Neuron (in vitro differentiated cells): ENCODE data around the gene SNAP23.

Experiments used
- H2AFZ ChIP-seq: one replicate; pipeline ENCODE4 v1.6.1; 2013; ENCODE audit warnings: low read depth, mild to moderate bottlenecking, inconsistent platforms, low read length, moderate library complexity
- H3K27me3 ChIP-seq: one replicate; pipeline ENCODE4 v1.6.1; 2013; ENCODE audit warnings: low read length; ENCODE audit not compliant: insufficient read depth
- H3K36me3 ChIP-seq: one replicate; pipeline ENCODE4 v1.6.1; 2013; ENCODE audit warnings: low read length; ENCODE audit not compliant: insufficient read depth
- H3K4me1 ChIP-seq: one replicate; pipeline ENCODE4 v1.6.1; 2013; ENCODE audit warnings: low read length; ENCODE audit not compliant: insufficient read depth
- H3K4me3 ChIP-seq: 2 replicates; pipeline ENCODE4 v1.5.1; 2013; ENCODE audit warnings: mild to moderate bottlenecking, low read length, moderate library complexity
- H3K9me3 ChIP-seq: one replicate; pipeline ENCODE4 v1.6.1; 2013; ENCODE audit warnings: low read length

SNAP23 gene

GRCh38 chr15:42474827-42475226, 20.6 kb upstream of the SNAP23 start:
- Histone ChIP-seq H3K36me3 (peaks cover 3% of the 10 kb centered on the region), H3K4me1 (no peaks in the 10 kb centered on the region), H3K27me3 (no peaks in the 10 kb centered on the region), H2AFZ (no peak overlapping the region), H3K9me3 (no peaks in the 10 kb centered on the region), H3K4me3 (no peak overlapping the region)

GRCh38 chr15:42482701-42483100, 12.7 kb upstream of the SNAP23 start:
- Histone ChIP-seq H3K36me3 (no peaks in the 10 kb centered on the region), H3K4me1 (no peaks in the 10 kb centered on the region), H3K9me3 (no peaks in the 10 kb centered on the region), H3K27me3 (no peaks in the 10 kb centered on the region), H2AFZ (no peak overlapping the region), H3K4me3 (no peak overlapping the region)

GRCh38 chr15:42483677-42484076, 11.8 kb upstream of the SNAP23 start:
- no peak overlapping the region for H2AFZ ChIP-seq
- H3K4me3 ChIP-seq, result no peak overlapping the region
- no peaks in the 10 kb centered on the region for H3K9me3 ChIP-seq
- H3K27me3 ChIP-seq, result no peaks in the 10 kb centered on the region
- no peaks in the 10 kb centered on the region for H3K4me1 ChIP-seq
- no peaks in the 10 kb centered on the region for H3K36me3 ChIP-seq

- Histone ChIP-seq H3K4me3 (peak overlapping the region; percentile 90), H3K27me3 (no peaks in the 10 kb centered on the region), H3K9me3 (no peaks in the 10 kb centered on the region), H2AFZ (peak overlapping the region; percentile 85), H3K36me3 (no peaks in the 10 kb centered on the region), H3K4me1 (peaks cover 7% of the 10 kb centered on the region)
Observed at GRCh38 chr15:42490291-42490670, 5.2 kb upstream of the SNAP23 start.

GRCh38 chr15:42490671-42491538, 4.5 kb upstream of the SNAP23 start, which contains the start of gene ZNF106:
Gene ZNF106, minus strand, starts transcription at chr15:42491141. Its CDS starts 18,852 bp downstream, at chr15:42472289.
- no peaks in the 10 kb centered on the region for H3K36me3 ChIP-seq
- H3K9me3 ChIP-seq, result no peaks in the 10 kb centered on the region
- H3K4me3 ChIP-seq, result peak within 1 kb of the TSS; percentile 90
- H3K27me3 ChIP-seq, result no peaks in the 10 kb centered on the region
- peak within 1 kb of the TSS; percentile 85 for H2AFZ ChIP-seq
- peaks cover 7% of the 10 kb centered on the region for H3K4me1 ChIP-seq

- Histone ChIP-seq H3K4me1 (peaks cover 11% of the 10 kb centered on the region), H3K27me3 (no peaks in the 10 kb centered on the region), H3K36me3 (no peaks in the 10 kb centered on the region), H2AFZ (peak overlapping the region; percentile 85), H3K4me3 (peak overlapping the region; percentile 90), H3K9me3 (no peaks in the 10 kb centered on the region)
Observed at GRCh38 chr15:42491539-42492225, 3.8 kb upstream of the SNAP23 start.

GRCh38 chr15:42493679-42494078, 1.8 kb upstream of the SNAP23 start:
- H3K4me1 ChIP-seq, result peaks cover 12% of the 10 kb centered on the region
- no peak overlapping the region for H3K4me3 ChIP-seq
- no peaks in the 10 kb centered on the region for H3K9me3 ChIP-seq
- H3K27me3 ChIP-seq, result no peaks in the 10 kb centered on the region
- H3K36me3 ChIP-seq, result no peaks in the 10 kb centered on the region
- H2AFZ ChIP-seq, result no peak overlapping the region

DNA sequence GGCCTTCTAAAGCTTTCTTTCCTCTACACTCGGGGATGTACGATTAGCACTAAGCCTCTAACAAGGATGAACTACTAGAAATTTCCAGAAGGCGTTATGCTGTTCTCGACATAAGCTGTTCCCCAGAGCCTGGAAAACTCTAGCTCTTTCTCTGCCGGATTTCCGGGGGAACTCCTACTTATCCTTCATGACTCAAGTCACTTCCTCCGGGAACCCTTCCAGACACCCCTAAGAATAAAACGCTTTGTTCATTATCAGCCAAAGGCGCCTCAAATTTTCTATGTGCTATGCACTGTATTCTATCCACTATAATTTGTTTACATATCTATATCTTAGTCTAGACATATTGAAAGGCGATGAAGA, 455 bp upstream of the SNAP23 start:
- no peaks in the 10 kb centered on the region for H3K36me3 ChIP-seq
- peak overlapping the region; percentile 30 for H2AFZ ChIP-seq
- no peaks in the 10 kb centered on the region for H3K27me3 ChIP-seq
- H3K4me1 ChIP-seq, result peaks cover 12% of the 10 kb centered on the region
- H3K4me3 ChIP-seq, result peak overlapping the region; percentile 68
- H3K9me3 ChIP-seq, result no peaks in the 10 kb centered on the region

DNA sequence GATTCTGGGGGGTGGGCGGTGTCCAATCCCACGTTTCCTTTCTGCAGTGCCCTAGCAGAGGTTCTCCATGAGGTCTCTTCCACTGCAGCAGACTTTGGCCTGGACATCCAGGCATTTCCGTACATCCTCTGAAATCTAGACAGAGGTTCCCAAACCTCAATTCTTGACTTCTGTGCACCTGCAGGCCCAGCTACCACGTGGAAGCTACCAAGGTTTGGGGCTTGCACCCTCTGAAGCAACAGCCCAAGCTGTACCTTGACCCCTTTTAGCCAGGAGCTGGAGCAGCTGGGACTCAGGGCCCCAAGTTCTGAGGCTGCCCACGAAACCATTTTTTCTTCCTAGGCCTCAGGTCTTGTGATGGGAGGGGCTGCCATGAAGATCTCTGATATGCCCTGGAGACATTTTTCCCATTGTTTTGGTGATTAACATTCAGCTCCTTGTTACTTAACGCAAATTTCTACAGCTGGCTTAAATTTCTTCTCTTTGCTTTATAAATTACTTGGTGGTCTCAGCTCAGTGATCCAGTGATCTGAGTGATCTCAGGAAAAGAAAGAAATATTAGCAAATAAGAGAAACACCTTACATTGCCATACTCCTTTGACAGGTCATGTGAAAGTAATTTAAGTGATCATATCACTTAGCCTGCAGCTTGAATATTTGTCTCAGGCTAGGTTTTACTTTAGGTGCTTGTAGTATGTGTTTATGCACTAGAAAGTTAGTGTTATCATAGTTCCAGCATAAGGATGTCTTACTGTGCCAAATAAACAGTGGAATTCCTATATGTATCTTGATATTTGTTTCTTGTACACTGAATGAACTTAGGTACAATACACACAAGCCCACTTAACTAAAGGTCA, 3.0 kb downstream of the SNAP23 start:
- Histone ChIP-seq H3K36me3 (no peaks in the 10 kb centered on the region), H3K4me3 (no peak overlapping the region), H3K4me1 (peaks cover 10% of the 10 kb centered on the region), H2AFZ (no peak overlapping the region), H3K27me3 (no peaks in the 10 kb centered on the region), H3K9me3 (no peaks in the 10 kb centered on the region)

GRCh38 chr15:42499858-42500609, 4.6 kb downstream of the SNAP23 start:
- H3K27me3 ChIP-seq, result no peaks in the 10 kb centered on the region
- H3K4me3 ChIP-seq, result no peak overlapping the region
- no peaks in the 10 kb centered on the region for H3K36me3 ChIP-seq
- no peaks in the 10 kb centered on the region for H3K9me3 ChIP-seq
- H2AFZ ChIP-seq, result no peak overlapping the region
- H3K4me1 ChIP-seq, result peaks cover 6% of the 10 kb centered on the region

- Histone ChIP-seq H3K4me3 (no peak overlapping the region), H2AFZ (no peak overlapping the region), H3K4me1 (no peaks in the 10 kb centered on the region), H3K27me3 (no peaks in the 10 kb centered on the region), H3K36me3 (no peaks in the 10 kb centered on the region), H3K9me3 (no peaks in the 10 kb centered on the region)
Observed at GRCh38 chr15:42502477-42502876, 7.0 kb downstream of the SNAP23 start.

GRCh38 chr15:42503825-42504224, 8.4 kb downstream of the SNAP23 start:
- H3K36me3 ChIP-seq, result no peaks in the 10 kb centered on the region
- no peaks in the 10 kb centered on the region for H3K4me1 ChIP-seq
- H3K4me3 ChIP-seq, result no peak overlapping the region
- no peaks in the 10 kb centered on the region for H3K27me3 ChIP-seq
- H3K9me3 ChIP-seq, result no peaks in the 10 kb centered on the region
- no peak overlapping the region for H2AFZ ChIP-seq
